Right atrium auricular region (tissue), 2 donors: Measurements from ENCODE around the gene LMAN1L. TPM values are rescaled to one million over a fixed set of nuclear protein-coding genes. Genes with fewer than 3 reads are reported as not detected.

ENCODE experiments used
- DNase-seq: peaks from one replicate; pipeline ENCODE4 v3.0.0-alpha.2; 2019; ENCODE audit warnings: low spot score
- H3K27ac ChIP-seq, 2 donors: fragments of 200-600 bp; sonication (generic); 1 replicate in 1 of 2; 2 replicates in 1 of 2; pipeline ENCODE4 v1.5.1; 2016 to 2019
- H3K27me3 ChIP-seq, 2 donors: fragments of 200-600 bp; sonication (generic); one replicate each; pipeline versions ENCODE4 v1.5.1 to v1.6.0; 2017 to 2019
- H3K36me3 ChIP-seq: fragments of 200-600 bp; sonication (generic); one replicate; pipeline ENCODE4 v1.5.1; 2016
- H3K4me1 ChIP-seq, 2 donors: fragments of 200-600 bp; sonication (generic); one replicate each; pipeline versions ENCODE4 v1.5.1 to v1.6.0; 2017 to 2019
- H3K4me3 ChIP-seq, 2 donors: fragments of 200-600 bp; sonication (generic); 1 replicate in 1 of 2; 2 replicates in 1 of 2; pipeline ENCODE4 v1.5.1; 2017 to 2019; ENCODE audit warnings: mild to moderate bottlenecking in 1 of 2, moderate library complexity in 1 of 2
- H3K9me3 ChIP-seq, 2 donors: fragments of 200-600 bp; sonication (generic); one replicate each; pipeline ENCODE4 v1.5.1; 2019
- CTCF ChIP-seq, 2 donors: fragments of 200-600 bp; sonication (generic); IDR thresholded peaks; one replicate each; pipeline ENCODE4 v1.5.1; 2019; ENCODE audit warnings: antibody characterized with exemption in 2 of 2
- total RNA-seq, 2 donors: library from RNA; depleted of rRNA; stranded (reverse); fragments of >200 nt; gene quantifications; one replicate each; pipeline ENCODE4 v1.1.0, GENCODE V29; 2016

The LMAN1L gene
- total RNA-seq, 2 donors from 2014 or later, result 13.8 to 88.7 TPM

- DNase-seq, result no peak
- Histone ChIP-seq H3K27me3 (no peaks in the 10 kb centered on the region), H3K4me3 (no peak overlapping the region), H3K27ac (no peak overlapping the region), H3K36me3 (no peaks in the 10 kb centered on the region), H3K9me3 (no peaks in the 10 kb centered on the region), H3K4me1 (peaks cover 0 to 17% of the 10 kb centered on the region in 2 donors)
- no peak for TF ChIP-seq CTCF (IDR thresholded peaks at IDR 0.05)
Measured at GRCh38 chr15:74769463-74770025, 43.1 kb upstream of the LMAN1L start.

- Histone ChIP-seq H3K27me3 (no peaks in the 10 kb centered on the region), H3K27ac (peak overlapping the region; percentile 23 to 42), H3K9me3 (no peaks in the 10 kb centered on the region), H3K36me3 (no peaks in the 10 kb centered on the region), H3K4me3 (no peak overlapping the region), H3K4me1 (peaks cover 0 to 17% of the 10 kb centered on the region in 2 donors)
- DNase-seq, result no peak
- TF ChIP-seq CTCF (IDR thresholded peaks at IDR 0.05), result no peak
Measured at GRCh38 chr15:74770211-74770903, 42.3 kb upstream of the LMAN1L start.

GRCh38 chr15:74773329-74773728 is 39.3 kb upstream of the LMAN1L start:
- no peak for DNase-seq
- TF ChIP-seq CTCF (IDR thresholded peaks at IDR 0.05), result no peak
- H3K27ac ChIP-seq, result no peak overlapping the region
- no peaks in the 10 kb centered on the region for H3K27me3 ChIP-seq
- no peaks in the 10 kb centered on the region for H3K9me3 ChIP-seq
- H3K4me1 ChIP-seq, result peaks cover 0 to 38% of the 10 kb centered on the region in 2 donors
- H3K4me3 ChIP-seq, result no peak overlapping the region
- no peaks in the 10 kb centered on the region for H3K36me3 ChIP-seq

- TF ChIP-seq CTCF (IDR thresholded peaks at IDR 0.05), result no peak
- Histone ChIP-seq H3K27me3 (no peaks in the 10 kb centered on the region), H3K4me3 (no peak overlapping the region), H3K4me1 (peaks cover 0 to 33% of the 10 kb centered on the region in 2 donors), H3K9me3 (no peaks in the 10 kb centered on the region), H3K27ac (no peak overlapping the region), H3K36me3 (no peaks in the 10 kb centered on the region)
- DNase-seq, result no peak
Measured at GRCh38 chr15:74773731-74774252, 38.8 kb upstream of the LMAN1L start.

- H3K4me1 ChIP-seq, result peaks cover 0 to 37% of the 10 kb centered on the region in 2 donors
Measured at GRCh38 chr15:74775132-74775562, 37.5 kb upstream of the LMAN1L start.

More at GRCh38 chr15:74775132-74775562, 37.5 kb upstream of the LMAN1L start:
- no peak overlapping the region for H3K27ac ChIP-seq
- no peaks in the 10 kb centered on the region for H3K36me3 ChIP-seq
- no peak for TF ChIP-seq CTCF (IDR thresholded peaks at IDR 0.05)
- H3K9me3 ChIP-seq, result no peaks in the 10 kb centered on the region
- no peak for DNase-seq
- H3K27me3 ChIP-seq, result no peaks in the 10 kb centered on the region
- H3K4me3 ChIP-seq, result no peak overlapping the region
